ENCODE measurements around the gene MGAT4C.

DNA sequence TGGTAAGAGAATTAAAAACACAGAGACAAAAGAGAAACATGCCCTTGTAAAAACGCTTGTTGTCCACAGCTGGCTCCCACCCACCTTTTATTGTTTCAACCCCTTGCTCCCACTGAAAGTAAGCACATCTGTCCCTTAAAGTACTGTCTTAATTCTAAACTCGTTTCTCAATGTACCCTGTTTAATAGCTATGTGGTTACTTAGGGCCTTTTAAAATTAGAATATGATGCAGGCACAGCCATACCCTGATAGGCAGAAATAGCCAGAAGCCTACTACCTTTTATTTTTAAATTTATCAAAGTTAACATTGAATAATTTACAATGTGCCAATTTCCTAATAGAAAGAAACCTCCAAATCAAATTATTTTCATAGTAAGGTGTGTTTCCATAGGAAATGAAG, 4.0 kb upstream of the MGAT4C start:
- TF ChIP-seq PAX5 (IDR thresholded peaks at IDR 0.05; ENCODE audit: insufficient read depth, low read length, severe bottlenecking) (no peak), POLR2A (IDR thresholded peaks at IDR 0.05; ENCODE audit: low read depth, low read length) (no peak), POLR2AphosphoS5 (IDR thresholded peaks at IDR 0.05; ENCODE audit: low read depth, low read length) (no peak), TAF1 (IDR thresholded peaks at IDR 0.05; ENCODE audit: low read depth, low read length) (no peak)
